Measurements from ENCODE around the gene HMGN2.
"Not testable (repeated sequence)": the region's sequence is repeated elsewhere in the genome, so short reads cannot be mapped to it uniquely, and the experiment has no call there.

HMGN2 gene

DNA sequence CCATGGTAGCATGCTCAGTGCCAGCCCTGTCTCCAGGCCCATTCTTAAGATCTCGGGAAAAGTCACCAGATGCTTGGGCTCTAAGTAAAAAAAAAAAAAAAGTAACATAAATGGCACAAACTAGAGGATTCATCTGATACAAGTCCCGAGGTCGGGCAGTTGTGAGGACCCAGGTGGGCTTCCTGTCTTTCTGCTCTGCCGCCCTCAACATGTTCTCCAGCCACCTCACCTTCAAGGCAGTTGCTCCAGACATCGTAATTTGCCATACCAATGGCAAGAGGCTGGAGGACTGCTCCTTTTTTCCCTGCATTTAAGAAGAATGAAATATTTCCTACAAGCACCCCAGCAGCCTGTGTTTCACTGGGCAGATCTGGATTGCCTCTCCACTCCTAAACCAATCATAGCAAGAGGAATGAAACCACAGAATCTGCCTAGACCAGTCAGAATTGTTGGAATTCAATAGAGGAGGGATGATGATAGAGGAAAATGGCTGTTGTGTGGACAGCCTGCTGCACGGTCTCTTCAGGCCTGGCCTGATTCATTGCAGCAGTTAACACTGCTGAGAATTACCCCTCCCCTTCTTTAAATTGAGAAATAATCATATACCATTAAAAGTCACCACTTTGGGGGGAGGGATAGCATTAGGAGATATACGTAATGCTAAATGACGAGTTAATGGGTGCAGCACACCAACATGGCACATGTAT is 5.4 kb downstream of the HMGN2 start:
- no peak for DNase-seq (ENCODE audit: low spot score)

DNA sequence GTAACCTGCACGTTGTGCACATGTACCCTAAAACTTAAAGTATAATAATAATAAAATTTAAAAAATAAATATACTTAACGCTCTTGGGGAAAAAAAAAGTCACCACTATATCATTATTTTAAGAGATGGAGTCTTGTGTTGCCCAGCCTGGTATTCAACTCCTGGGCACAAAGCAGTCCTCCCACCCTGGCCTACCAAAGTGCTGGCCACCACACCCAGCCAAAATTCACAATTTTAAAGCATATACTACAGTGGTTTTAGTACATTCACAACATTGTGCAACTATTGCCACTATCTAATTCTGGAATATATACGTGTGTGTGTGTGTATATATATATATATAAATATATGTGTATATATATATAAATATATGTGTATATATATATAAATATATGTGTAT is 5.9 kb downstream of the HMGN2 start:
- DNase-seq (ENCODE audit: low spot score): no peak

DNA sequence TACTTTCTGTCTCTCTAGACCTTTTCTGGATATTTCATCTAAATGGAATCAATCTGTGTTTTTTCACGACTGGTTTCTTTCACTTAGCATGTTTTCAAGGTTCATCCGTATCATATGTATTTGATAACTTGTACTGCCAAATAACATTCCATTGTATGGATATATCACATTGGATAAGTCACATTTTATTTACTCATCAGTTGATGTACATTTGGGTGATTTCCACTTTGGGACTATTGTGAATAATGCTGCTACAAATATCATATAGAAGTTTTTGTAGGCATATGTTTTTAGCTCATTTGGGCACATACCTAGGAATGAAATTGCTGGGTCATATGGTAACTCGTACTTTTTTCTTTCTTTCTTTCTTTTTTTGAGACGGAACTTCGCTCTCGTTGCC is 6.7 kb downstream of the HMGN2 start:
- no peak for DNase-seq (ENCODE audit: low spot score)

DNA sequence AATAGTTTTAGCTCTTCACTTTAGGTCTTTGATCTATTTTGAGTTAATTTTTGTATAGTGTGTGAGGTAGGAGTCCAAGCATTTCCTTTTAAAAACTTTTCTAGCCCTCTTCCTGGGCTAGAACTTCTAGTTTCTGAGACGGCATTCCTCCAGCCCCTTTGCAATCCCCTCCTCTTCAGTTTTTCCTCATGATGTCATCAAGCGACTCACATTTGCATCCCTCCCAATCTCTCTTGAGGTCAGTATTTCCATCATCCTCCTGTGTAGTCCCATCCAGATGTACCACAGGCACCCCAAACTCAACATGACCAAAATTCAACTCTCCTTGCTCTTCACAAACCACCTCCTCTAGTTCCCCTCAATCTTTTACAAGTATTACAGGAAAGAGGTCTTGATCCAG is 10.7 kb downstream of the HMGN2 start:
- DNase-seq (ENCODE audit: low spot score): no peak

DNA sequence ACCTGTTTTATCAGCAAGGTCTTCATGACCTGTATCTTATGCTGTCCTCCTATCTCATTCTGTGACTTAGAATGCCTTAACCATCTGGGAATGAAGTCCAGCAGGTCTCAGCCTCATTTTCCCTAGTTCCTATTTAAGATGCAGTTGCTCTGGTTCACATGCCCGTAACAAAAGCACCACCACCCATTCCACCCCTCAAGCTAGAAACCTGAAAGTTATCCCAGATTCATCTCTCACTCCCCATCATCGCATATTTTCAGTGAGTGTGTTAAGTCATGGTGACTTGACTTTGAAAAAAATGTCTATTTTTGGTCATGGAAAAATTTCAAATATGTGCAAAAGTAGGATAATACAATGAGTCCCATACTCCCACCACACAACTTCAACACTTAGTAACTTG is 11.7 kb downstream of the HMGN2 start:
- no peak for DNase-seq (ENCODE audit: low spot score)

DNA sequence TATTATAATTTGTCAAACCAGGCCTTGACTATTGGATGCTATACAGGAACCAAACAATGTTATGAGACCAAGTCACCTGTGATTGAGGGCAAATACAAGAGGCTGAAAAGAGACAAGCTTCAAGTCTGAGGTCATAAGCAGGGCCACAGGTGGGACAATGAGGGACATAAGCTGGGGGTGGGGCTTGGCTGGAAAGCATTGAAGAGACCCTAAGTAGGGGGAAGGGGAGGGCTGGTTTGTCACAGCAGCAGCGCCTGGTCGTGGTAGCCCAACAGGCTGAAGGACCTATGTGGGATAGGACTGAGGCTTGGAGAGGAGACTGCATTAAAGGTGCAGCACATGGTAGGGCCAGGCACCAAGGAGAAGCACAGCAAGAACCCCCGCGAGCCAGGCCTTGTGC is 17.9 kb downstream of the HMGN2 start:
- DNase-seq (ENCODE audit: low spot score): no peak

DNA sequence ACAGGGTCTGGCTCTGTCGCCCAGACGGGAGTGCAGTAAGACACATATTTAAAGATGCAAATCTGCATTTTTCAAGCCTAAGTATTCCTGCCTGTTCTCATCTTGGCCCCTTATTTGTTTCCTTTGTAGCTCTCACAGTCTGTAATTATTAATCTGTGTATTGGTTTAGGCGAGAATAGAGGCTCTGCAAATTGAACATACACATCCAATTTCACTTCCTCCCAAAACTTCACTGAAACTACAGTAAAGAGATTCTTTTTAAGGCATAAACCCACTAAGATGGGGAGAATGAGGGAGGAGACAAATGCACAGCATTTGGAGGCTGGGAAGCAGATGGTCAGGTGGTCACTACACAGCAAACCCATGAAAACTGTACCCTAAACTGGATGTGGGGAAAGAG is 21.0 kb downstream of the HMGN2 start:
- no peak for DNase-seq (ENCODE audit: low spot score)

DNA sequence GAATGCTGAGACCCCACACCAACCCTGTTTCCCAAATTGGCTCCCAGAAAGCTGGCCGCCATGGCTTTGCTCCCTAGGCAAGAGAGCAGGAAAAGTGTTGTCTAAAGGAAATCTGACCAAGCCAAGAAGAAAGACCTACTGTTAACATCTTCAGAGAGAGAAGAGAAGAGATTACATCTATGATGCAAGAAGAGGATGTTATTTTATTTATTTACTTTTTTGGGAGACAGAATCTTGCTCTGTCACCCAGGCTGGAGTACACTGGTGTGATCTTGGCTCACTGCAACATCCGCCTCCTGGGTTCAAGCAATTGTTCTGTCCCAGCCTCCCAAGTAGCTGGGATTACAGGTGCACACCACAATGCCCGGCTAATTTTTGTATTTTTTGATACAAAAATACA is 21.7 kb downstream of the HMGN2 start:
- DNase-seq (ENCODE audit: low spot score): no peak

DNA sequence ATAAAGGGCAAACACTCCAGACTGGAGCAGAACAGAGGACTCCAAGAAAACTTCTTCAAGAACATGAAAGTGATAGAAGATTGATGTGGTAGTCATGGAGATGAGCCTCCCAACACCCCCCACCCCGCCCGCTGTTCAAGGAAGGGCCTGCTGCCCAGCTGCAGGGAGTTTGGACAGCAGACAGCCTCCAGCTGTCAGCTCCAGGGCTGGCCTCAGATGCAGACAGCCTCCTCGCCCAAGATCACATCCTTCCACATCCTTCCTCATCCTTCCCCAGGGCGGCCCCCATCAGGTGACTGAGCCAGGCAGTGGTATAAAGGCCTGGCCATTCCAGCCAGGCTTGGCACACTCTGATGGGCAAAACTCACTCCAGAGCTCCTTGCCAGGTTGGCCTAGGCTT is 24.6 kb downstream of the HMGN2 start:
- no peak for DNase-seq (ENCODE audit: low spot score)

DNA sequence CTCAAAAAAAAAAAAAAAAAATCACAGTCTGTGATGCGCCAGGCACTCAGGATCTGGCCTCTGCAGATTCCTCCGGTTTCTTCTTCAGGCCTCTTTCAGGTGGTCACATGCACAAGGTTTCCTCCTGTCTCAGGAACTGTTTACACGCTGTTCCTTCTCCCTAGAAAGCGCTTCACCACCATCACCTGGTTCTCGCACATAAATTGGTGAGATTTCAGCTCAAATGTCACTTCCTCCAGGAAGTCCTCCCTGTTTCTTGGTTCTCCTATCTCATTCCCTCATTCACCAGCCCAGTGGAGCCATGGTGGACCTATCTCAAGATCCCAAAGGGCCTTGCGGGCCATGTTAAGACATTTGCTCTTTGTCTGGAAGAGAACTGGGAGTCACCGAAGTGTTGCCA is 26.7 kb downstream of the HMGN2 start:
- no peak for DNase-seq (ENCODE audit: low spot score)

DNA sequence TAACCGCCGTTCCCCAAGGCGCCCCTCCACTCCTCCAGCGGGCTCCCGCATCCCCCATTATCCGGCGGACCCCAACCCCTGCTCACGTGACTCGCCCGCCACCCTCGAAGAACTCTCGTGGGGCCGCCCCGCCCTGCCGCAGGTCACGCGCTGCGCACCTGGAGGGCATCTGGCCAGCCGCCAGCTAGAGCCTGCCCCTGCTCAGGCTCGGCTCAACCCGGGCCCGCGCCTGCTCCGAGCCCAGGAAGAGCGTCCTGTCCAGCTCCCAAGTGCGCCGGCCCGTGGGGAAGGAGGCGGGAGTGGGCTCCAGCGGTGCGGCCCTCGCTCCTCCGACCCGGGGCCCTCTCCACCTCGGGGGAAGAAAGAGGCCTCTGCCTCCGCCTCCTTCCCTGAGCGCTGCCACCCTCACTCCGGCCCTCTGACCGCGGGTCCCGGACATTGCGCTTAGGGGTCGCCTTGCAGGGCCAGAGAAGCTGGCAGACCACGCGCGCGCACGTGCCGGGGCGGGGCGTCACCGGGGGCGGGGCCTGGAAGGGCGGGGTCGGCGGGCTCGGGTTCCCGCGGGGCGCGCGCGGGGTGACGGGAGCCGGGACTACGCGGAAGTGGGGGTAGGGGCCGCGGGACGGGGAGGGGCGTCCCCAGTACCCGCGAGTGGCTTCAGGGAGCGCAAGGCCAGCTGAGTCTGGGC is 28.4 kb downstream of the HMGN2 start:
- DNase-seq (ENCODE audit: low spot score): peak; percentile 84

DNA sequence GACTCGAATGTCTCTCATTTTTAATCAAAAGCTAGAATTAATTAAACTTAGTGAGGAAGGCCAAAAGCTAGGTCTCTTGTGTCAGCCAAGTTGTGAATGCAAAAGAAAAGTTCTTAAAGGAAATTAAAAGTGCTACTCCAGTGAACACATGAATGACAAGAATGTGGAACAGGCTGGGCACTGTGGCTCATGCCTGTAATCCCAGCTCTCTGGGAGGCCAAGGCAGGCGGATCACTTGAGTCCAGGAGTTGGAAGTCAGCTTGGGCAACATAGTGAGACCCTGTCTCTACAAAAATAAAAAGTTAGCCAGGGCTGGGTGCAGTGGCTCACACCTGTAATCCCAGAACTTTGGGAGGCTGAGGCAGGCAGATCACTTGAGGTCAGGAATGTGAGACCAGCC is 38.5 kb downstream of the HMGN2 start:
- not testable (repeated sequence) for DNase-seq (ENCODE audit: low spot score)

DNA sequence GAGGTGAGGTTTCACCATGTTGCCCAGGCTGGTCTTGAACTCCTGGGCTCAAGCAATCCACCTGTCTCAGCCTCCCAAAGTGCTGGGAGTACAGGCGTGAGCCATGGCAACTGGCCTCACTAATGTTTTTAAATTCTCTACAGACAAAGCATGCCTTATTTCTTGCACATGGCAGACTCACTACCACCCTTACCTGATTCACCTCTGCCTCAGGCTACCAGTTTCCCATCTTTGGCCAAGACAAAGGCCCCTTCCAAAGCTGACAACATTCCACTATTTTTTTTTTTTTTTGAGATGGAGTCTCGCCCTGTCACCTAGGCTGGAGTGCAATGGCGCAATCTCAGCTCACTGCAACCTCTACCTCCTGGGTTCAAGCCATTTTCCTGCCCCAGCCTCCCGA is 43.6 kb downstream of the HMGN2 start:
- not testable (repeated sequence) for DNase-seq (ENCODE audit: low spot score)

DNA sequence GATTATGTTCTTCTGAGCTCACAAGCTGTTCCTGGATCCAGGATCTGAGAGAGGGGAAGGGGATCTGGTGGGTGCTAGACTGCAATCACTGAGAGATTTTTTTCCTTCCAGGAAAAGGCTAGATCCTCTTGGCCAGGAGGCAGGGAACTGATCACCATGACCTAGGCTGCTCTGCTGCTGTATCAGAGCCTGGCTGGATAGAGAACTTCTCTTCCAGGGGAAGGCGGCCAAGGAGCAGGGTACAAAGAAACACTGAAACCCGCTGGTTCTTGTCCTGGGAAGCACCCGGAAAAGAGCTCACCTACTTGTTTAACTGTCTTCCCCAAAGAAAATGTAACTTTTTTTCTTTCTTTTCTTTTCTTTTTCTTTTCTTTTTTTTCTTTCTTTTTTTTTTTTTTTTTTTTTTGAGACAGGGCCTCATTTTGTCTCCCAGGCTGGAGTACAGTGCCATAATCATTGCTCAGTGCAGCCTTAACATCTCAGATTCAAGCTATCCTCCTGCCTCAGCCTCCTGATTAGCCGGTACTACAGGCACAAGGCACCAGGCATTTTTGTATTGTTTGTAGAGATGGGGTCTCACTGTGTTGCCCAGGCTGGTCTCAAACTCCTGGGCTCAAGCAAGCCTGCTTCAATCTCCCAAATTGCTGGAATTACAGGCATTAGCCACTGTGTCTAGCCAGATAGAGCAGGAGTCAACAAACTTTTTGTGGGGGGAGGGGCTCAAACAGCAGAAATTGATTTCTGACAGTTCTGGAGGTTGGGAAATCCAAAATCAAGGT is 44.9 kb downstream of the HMGN2 start:
- DNase-seq (ENCODE audit: low spot score): no peak

DNA sequence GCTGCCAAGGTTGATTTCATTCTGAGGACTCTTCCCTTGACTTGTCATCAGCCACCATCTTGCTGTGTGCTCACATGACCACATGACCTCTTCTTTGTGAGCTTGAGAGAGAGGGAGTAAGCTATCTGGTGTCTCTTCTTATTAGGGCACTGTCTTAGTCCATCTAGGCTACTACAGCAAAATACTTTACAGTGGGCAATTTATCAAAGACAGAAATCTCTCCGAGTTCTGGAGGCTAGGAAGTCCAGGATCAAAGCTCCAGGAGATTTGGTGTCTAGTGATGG is 45.5 kb downstream of the HMGN2 start:
- DNase-seq (ENCODE audit: low spot score): no peak

DNA sequence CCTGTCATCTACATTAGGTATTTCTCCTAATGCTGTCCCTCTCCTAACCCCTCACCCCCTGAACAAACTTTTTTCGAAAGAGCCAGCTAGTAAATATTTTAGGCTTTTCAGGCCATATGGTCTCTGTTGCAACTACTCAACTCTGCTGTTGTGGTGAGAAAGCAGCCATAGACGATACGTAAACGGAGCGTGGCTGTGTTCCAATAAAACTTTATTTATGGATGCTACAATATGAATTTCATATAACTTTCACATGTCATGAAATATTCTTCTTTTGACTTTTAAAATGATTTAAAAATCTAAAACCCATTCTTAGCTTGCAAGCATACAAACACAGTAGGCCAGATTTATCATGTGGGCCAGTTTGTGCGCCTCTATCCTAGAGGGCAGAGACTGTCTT is 46.1 kb downstream of the HMGN2 start:
- no peak for DNase-seq (ENCODE audit: low spot score)

DNA sequence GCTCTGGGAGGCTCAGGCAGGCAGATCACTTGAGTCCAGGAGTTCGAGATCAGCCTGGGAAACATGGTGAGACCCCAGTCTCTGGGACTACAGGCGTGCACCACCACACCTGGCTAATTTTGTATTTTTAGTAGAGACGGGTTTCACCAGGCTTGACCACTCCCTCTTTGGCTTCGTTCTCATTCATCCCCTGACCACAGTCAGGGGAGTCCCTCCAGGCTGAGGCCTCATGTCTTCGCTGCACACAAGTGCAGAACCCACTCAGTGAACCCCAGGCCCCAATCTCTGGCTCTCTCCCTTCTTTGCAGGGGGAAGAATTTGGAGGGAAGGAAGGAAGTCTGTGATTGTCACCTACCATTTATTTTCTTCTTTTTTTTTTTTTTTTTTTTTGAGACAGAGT is 48.1 kb downstream of the HMGN2 start:
- DNase-seq (ENCODE audit: low spot score): no peak

DNA sequence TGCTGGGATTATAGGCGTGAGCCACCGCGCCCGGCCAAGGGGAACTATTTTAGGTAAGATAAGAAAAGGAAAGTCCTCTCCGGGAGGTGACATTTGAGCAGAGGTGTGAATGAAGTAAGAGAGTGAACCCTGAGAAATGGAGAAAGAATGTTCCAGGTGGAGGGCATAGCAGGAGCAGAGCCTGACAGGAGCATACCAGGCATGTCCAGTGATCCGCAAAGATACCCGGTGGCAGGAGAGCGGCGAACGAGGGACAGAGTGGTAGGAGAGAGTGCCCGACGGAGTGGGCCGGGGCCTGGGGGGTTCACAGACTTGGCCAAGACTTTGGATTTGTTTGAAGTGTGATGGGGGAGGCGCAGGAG is 49.4 kb downstream of the HMGN2 start:
- DNase-seq (ENCODE audit: low spot score): no peak

DNA sequence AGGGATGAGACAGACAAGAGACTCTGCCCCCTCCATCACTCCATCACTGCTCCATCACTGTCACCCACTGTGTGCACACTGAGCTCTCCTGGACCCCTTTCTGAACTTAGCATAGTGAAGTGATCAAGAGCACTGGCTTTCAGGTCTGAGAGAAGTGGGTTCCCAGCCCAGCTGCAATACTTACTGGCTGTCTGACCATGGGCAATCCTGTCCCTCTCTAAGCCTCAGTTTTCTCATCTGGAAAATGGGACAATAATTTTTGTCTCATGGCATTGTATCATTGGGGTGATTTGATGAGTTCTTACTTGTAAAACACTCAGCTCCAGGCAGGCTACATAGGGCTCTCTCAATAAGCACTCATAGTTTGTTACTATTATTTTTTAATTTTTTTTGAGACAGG is 49.8 kb downstream of the HMGN2 start:
- DNase-seq (ENCODE audit: low spot score): no peak

DNA sequence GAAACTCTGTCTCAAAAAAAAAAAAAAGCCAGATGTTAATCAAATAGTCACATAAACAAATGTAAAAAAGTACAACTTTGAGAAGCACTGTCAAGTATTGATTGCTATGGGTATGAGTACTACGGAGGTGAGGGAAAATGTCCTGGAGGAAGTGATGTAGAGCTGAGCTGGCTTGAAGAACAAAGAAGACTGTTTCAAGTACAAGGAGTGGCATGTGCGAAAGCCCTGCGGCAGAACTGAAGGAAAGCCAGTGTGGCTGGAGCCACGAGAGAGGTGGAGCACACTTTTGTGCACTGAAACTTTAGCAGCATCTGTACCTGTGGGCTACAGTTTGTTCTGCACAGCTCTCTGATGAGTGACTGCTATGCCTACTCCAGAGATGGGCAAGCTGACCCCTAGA is 51.9 kb downstream of the HMGN2 start:
- DNase-seq (ENCODE audit: low spot score): no peak

Data from putamen (tissue), 1 donor.